Pancreas (tissue), 8 donors: ENCODE data around the gene RAB12. TPM values are rescaled to one million over a fixed set of nuclear protein-coding genes. Genes with fewer than 3 reads are reported as not detected.

Source experiments
- polyA plus RNA-seq, 2 donors: library from polyadenylated mRNA; stranded (reverse); fragments of 200-250 nt; gene quantifications; one replicate each; pipeline ENCODE4 v1.2.3, GENCODE V29; 2013
- total RNA-seq, 6 donors: library from RNA; stranded (reverse); fragmentation: NEBNext Ultra II Directional in 4 of 6; extraction: Animal tissue kit (Norgen Biotek cat#: 25700) in 4 of 6; gene quantifications; one replicate each; pipeline versions ENCODE4 v1.2.1 to v1.2.4, GENCODE V29; 2021 to 2023
- donor health status: healthy with polysubstance abuse.
- donor health status: DM: no; HTN: no; CAD: no; lungs with moderate emphysema.
- donor health status: DM: no; HTN: no; CAD: no.
- donor health status: Bipolar disorder and iron deficiency.
- donor health status: DM: yes; HTN: yes; CAD: no.
- donor health status: DM: no; HTN: no; CAD: no.
- donor health status: DM: no; HTN: no; CAD: no.
- donor health status: DM: yes; HTN: yes; CAD: no.

The RAB12 gene
- total and polyA plus RNA-seq, 8 donors: 7.1 to 23.2 (median 11.9) TPM

Other genes starting within 250 kb of the RAB12 start
- gene MTCL1, start 96.1 kb downstream of the RAB12 start, total RNA-seq: 10 to 100 TPM in 4 of 6 donors, 1 to 10 TPM in 2; 9.2 to 14.9 (median 11.9) TPM
- gene MTCL1, start 96.1 kb downstream of the RAB12 start, polyA plus RNA-seq: 10 to 100 TPM; 12.5 to 18.4 TPM